NCI-H1105 treated with DMSO at 0.1 percent for 48 hours (cell line): Measurements from ENCODE around the gene CCSER1.

Experiments used
- DNase-seq: peaks from one replicate; lab custom pipeline; 2025; lab: John Stamatoyannopoulos, UW

CCSER1 gene

GRCh38 chr4:90958256-90958895, 831.2 kb downstream of the CCSER1 start:
- no peak for DNase-seq

- DNase-seq, result no peak
Observed at GRCh38 chr4:90960433-90960832, 833.2 kb downstream of the CCSER1 start.

DNA sequence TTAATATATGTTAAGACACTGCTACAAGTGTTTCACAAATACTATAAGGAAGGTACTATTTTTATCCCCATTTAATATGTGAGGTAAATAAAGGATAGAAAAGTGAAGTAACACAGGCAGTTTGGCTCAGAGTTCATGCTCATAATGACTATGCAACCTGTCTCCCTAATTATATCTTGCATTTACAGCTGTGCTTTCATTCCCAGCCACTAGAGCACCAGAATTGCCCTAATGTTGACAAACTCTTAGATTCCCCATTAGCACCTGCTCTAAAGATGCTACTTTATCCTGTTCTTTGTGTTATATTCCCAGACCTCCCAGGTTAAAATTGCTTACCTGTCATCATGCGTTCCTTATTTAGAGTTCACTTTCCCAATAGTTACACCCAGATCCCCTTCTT, 833.6 kb downstream of the CCSER1 start:
- DNase-seq, result no peak

DNA sequence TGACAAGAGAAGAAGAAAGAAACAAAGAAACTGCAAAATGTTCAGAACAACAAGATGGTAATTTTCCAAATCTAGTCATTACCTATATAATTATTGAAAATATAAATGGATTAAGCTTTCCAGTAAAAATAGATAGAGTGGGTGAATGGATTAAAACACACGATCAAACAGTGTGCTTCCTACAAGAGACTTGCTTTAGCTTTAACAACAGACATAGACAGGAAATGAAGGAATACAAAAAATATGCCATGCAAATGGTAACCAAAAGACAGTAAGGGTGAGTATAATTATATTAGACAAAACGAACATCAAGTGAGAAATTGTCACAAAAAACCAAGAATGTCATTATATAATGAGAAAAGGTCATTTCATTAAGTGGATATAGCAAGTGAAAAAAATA, 842.8 kb downstream of the CCSER1 start:
- no peak for DNase-seq

DNA sequence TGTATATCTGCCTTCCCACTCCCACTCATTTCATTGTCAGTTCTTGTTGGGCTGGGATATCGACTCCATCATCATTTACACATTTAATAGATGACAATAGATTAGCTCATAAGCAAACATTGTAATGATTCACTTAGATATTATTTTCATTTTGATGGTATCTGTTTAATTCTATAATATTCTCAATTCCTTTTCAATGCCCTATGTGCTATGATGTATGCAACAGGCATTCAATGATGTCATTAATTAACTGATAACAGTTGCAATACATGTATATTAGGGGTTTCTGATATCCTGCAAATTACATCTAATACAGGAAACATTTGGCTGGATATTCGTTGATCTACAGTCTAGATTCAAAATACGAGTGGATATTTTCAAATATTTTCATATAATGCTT, 850.5 kb downstream of the CCSER1 start:
- no peak for DNase-seq

DNA sequence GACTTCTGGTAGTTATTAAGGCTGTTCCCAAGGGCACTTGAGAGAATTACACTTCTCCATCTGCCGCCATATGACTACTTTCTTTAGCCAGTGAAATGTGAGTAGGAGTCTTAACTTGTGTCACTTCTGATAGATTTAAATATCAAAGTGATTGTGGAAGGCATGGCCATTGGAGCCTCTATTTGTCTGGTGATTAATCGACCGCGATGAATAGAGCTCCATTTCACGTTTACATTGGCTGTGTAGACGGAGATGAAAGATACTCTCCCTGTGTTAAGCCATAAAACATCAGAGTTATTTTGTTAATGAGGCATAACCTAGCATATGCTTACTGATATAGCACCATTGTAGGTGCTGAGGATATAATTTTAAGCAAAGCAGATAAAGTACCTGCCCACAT, 852.4 kb downstream of the CCSER1 start:
- no peak for DNase-seq

GRCh38 chr4:90982813-90983212, 855.6 kb downstream of the CCSER1 start:
- DNase-seq, result no peak

DNA sequence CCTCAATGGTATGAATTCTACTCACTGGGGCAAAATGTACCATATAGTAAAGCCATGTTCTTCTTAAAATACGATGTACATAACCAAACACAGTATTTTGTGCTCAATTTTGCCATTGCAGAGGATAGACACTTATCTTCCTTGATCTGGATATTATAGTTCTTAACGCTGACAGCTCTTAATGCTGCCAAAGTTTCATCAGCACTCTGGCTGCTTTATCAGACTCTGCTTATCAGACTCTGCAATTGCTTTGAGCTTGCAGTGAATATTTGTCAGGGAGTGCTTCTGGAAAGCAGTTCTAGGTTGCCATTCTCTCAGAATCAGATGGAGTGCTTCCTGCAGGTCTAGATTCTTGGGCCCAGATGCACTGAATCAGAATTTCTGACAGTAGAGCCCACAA, 863.1 kb downstream of the CCSER1 start:
- no peak for DNase-seq

DNA sequence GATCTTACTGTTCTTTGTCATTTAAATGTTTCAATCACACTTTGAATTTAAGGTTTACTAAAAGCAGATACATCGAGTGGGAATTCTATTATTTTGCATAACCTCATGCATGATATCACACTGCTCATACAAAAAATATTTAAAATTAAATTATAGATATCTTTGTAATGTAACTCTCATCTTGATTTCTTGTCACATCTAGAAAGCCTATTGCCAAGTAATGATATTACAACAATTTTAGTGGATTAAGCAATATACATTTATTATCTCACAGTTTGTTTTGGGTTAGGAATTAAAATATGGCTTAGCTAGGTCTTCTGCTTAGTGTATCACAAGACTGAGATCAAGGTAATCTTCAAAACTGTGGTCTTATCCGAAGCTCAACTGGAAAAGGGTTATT, 865.0 kb downstream of the CCSER1 start:
- no peak for DNase-seq

DNA sequence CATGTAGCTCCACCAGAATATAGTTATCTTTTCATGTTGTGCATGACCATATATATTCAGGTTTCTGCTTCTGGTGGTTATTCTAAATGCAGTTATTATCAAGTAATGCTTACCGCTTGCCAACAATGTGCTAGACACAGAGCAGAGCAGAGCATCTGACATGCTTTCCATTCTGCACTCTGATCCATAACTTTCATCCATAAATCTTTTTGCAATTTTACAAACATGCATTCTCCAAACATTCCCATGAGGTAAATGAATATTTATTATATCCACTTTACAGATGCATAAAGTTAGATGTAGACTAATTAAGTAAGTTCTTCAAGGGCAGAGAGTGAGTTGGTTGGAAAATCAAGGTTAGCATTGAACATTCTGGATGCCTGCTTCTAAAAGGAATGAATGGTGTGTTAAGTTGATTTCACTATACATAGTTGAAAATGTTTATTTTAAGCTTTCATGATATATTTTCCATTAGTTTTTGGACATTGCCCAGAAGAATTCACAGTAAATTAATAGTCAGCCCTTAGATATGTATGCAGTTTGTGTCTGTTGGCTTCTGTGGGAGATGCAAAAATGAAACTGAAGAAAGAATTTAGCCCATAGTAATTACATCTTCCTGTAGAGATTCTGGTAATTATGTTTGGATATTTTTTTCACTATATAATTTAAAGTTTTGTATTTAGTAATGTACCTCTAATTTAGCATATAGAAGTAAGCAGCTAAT, 867.8 kb downstream of the CCSER1 start:
- DNase-seq, result no peak

- no peak for DNase-seq
Observed at GRCh38 chr4:90995996-90996395, 868.8 kb downstream of the CCSER1 start.

DNA sequence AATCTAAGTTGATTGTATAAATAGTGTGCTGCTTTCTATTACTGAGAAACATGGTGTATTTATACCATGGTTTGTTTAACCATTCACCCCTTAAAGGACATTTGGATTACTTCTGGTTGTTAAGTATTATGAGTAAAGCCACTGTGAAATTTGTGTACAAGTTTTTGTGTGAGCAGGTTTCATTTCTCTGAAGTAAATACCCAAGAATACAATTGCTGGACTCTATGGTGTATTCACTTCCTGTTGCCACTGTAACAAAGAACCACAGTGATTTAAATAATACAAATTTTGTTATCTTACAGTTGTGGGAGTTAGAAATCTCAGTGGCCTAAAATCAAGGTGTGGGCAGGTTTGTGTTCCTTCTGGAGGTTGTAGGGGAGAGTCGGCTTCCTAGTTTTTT, 869.6 kb downstream of the CCSER1 start:
- no peak for DNase-seq

DNA sequence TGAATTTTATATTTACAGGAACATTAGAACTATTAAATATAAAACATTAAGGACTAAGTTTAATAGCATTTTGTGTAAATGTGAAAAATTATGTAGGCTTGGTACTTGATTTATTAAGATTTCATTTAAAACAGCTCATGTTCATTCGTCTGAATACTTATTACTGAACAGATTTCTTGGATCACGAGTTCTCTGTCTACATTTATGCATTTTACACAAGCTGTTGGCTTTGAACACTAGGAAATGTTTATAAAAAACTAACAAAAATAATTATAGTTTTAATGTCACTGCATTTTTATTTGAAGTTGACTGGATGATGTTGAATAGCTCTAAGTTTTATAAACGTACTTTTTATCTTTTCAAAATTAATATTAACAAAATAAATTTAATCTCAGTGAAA, 888.7 kb downstream of the CCSER1 start:
- DNase-seq, result no peak

DNA sequence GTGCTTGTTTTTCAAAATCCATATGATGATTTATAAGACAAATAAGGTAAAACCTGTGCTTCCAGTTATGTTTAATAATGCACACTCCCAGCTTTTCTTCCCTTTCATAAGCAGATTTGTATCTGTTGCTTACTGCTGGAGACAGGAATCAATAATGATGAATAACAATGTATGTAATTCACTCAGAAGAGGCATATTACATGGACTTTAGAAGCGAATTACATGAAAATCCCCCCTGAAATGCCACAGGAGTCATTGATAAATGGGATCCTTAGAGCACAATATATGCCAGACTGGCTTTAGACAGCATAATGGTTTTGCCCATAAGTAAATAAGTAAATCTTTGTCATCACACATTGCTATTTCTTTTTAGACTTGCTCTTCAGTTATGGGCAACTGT, 892.3 kb downstream of the CCSER1 start:
- DNase-seq, result no peak

GRCh38 chr4:91025241-91026148, 898.3 kb downstream of the CCSER1 start:
- DNase-seq, result no peak

- no peak for DNase-seq
Observed at GRCh38 chr4:91028228-91028627, 901.0 kb downstream of the CCSER1 start.

- DNase-seq, result no peak
Observed at GRCh38 chr4:91031761-91032160, 904.6 kb downstream of the CCSER1 start.

GRCh38 chr4:91032725-91033445, 905.7 kb downstream of the CCSER1 start:
- no peak for DNase-seq

DNA sequence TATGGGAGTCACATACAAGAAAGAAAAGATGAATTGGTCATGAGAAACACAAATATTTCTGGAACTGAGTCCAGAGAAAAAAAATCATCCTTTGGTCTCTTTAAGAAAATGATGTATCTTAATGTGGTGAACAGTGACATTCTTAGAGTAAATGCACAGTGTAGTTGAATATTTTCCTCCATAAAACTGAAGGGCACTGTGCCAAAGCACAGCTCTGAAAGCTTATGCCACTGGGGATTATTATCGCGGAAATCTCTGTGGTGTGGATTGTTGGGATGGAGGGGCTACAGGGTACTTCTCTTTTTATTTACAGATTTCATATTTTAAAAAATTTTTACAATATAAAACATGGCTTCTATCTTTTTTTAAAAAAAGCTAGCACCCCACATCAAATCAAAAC, 908.1 kb downstream of the CCSER1 start:
- DNase-seq, result no peak

DNA sequence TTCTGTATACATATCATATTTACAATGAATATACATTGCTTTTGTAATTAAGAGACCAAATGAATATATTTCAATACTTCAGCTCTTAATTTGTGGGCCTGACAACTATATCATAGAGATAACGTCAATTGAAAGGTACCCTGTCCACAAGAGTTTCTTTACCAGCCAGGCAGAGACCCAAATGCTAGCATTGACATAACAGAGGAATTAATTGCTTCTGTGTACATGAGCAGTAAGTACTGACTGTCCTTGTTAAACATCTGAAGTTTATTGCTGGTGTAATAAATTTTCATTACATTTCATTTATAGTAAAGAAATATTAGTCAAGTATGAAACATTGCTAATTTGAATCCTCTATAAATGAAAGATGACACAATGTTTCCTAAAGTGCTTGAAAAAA, 910.8 kb downstream of the CCSER1 start:
- DNase-seq, result no peak

- no peak for DNase-seq
Observed at GRCh38 chr4:91057871-91058270, 930.7 kb downstream of the CCSER1 start.

DNA sequence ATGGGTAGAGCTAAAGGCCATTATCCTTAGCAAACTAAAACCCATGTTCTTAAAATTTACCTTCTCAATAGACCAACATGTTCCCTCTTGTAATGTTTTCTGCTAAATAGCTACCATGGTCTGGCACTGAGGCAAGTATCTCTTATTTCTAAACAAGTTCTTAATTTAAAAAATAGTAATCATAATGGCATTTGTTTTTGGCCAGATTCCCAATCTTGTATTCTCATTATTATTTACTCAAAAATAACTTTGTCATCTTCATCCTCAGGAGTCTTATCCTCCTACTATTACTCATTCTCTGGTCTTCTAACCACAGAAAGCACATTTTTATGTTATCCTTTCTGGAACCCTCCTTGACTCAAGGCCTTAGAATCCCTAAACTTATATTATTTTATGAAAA, 931.2 kb downstream of the CCSER1 start:
- DNase-seq, result no peak
